IMR-90 (cell line): ENCODE data around the gene TMX3. TPM values are rescaled to one million over a fixed set of nuclear protein-coding genes. Genes with fewer than 3 reads are reported as not detected.

ENCODE experiments used
- ATAC-seq: fragments of 200-7000 bp; cut with Tn5 transposase; 2 replicates; pipeline ENCODE4 v1.9.1; 2020; ENCODE audit warnings: low read depth, mild to moderate bottlenecking, moderate library complexity
- BruUV-seq: library from RNA; stranded (reverse); fragments of 400-500 nt; replicated peaks from 2 replicates; lab custom pipeline; 2021; lab: Mats Ljungman, UMichigan
- CTCF ChIA-PET: fragments of 300-600 bp; formaldehyde crosslinking; extraction: SDS; loops from one replicate; lab custom pipeline; 2021; ENCODE audit warnings: antibody characterized with exemption; lab: Yijun Ruan, JAX
- POLR2A ChIA-PET: fragments of 300-600 bp; sonication (Branson Sonifier 250); formaldehyde crosslinking; loops from one replicate; lab custom pipeline; 2022; ENCODE audit warnings: antibody characterized with exemption; ENCODE audit not compliant: unreplicated experiment; lab: Charles Lee
- DNase-seq: peaks from one replicate; pipeline ENCODE4 v3.0.0; 2013
- H2AFZ ChIP-seq: replicated peaks from 2 replicates; pipeline ENCODE3; 2013; ENCODE audit warnings: low read length, mild to moderate bottlenecking; ENCODE audit not compliant: poor library complexity
- H2AK5ac ChIP-seq: 2 replicates; pipeline ENCODE4 v1.6.1; 2013; ENCODE audit warnings: low read depth, low read length, inconsistent platforms
- H2AK9ac ChIP-seq: replicated peaks from 2 replicates; pipeline ENCODE3; 2013; ENCODE audit warnings: mild to moderate bottlenecking, low read depth, low read length, moderate library complexity; ENCODE audit not compliant: poor library complexity
- H2BK120ac ChIP-seq: 2 replicates; pipeline ENCODE4 v1.6.1; 2013; ENCODE audit warnings: low read depth, low read length, inconsistent platforms
- H2BK15ac ChIP-seq: 3 replicates; pipeline ENCODE4 v1.6.1; 2013; ENCODE audit warnings: low read depth, low read length, inconsistent platforms
- H2BK20ac ChIP-seq: 2 replicates; pipeline ENCODE4 v1.6.1; 2013; ENCODE audit warnings: low read depth, mild to moderate bottlenecking, inconsistent platforms, low read length, moderate library complexity
- H2BK5ac ChIP-seq: 2 replicates; pipeline ENCODE4 v1.6.1; 2013; ENCODE audit warnings: mild to moderate bottlenecking, low read depth, low read length, inconsistent platforms; ENCODE audit not compliant: poor library complexity, severe bottlenecking
- H3K14ac ChIP-seq: replicated peaks from 2 replicates; pipeline ENCODE4 v1.6.1; 2013; ENCODE audit warnings: low read depth, low read length, inconsistent platforms
- H3K18ac ChIP-seq: 2 replicates; pipeline ENCODE4 v1.6.1; 2013; ENCODE audit warnings: low read depth, low read length, control low read depth
- H3K23ac ChIP-seq: 2 replicates; pipeline ENCODE4 v1.6.1; 2013; ENCODE audit warnings: low read depth, low read length, inconsistent platforms
- H3K27ac ChIP-seq: 2 replicates; pipeline ENCODE4 v1.5.1; 2013; ENCODE audit warnings: mild to moderate bottlenecking, control low read depth, low read length; ENCODE audit not compliant: insufficient read depth
- H3K27me3 ChIP-seq: 2 replicates; pipeline ENCODE4 v1.6.1; 2013; ENCODE audit warnings: low read length; ENCODE audit not compliant: control insufficient read depth, insufficient read depth
- H3K36me3 ChIP-seq: 2 replicates; pipeline ENCODE4 v1.6.1; 2013; ENCODE audit warnings: low read length, mixed read lengths; ENCODE audit not compliant: control insufficient read depth, insufficient read depth
- H3K4ac ChIP-seq: 2 replicates; pipeline ENCODE4 v1.6.1; 2013; ENCODE audit warnings: low read depth, low read length, inconsistent platforms
- H3K4me1 ChIP-seq: 2 replicates; pipeline ENCODE4 v1.6.1; 2013; ENCODE audit warnings: low read length, mixed read lengths; ENCODE audit not compliant: control insufficient read depth, insufficient read depth
- H3K4me2 ChIP-seq: 2 replicates; pipeline ENCODE4 v1.6.1; 2013; ENCODE audit warnings: low read depth, mild to moderate bottlenecking, control low read depth, low read length, moderate library complexity
- H3K4me3 ChIP-seq: 2 replicates; pipeline ENCODE4 v1.5.1; 2013; ENCODE audit warnings: low read depth, mild to moderate bottlenecking, control low read depth, low read length, moderate library complexity; ENCODE audit not compliant: insufficient read depth
- H3K56ac ChIP-seq: 2 replicates; pipeline ENCODE4 v1.6.1; 2013; ENCODE audit warnings: low read length, inconsistent platforms; ENCODE audit not compliant: insufficient read depth; ENCODE audit errors: extremely low read depth
- H3K79me1 ChIP-seq, 2 experiments: 2 replicates each; pipeline ENCODE4 v1.6.1; 2013; ENCODE audit warnings: low read length in 2 of 2, inconsistent platforms in 1 of 2, low read depth in 1 of 2
- H3K9ac ChIP-seq: 2 replicates; pipeline ENCODE4 v1.6.1; 2013; ENCODE audit warnings: low read depth, low read length, control low read depth
- H3K9me1 ChIP-seq: 2 replicates; pipeline ENCODE4 v1.6.1; 2013; ENCODE audit warnings: low read length, inconsistent platforms; ENCODE audit not compliant: insufficient read depth
- H3K9me3 ChIP-seq: 2 replicates; pipeline ENCODE4 v1.6.1; 2013; ENCODE audit warnings: low read length; ENCODE audit not compliant: control insufficient read depth, insufficient read depth
- H4K20me1 ChIP-seq: 2 replicates; pipeline ENCODE4 v1.6.1; 2013; ENCODE audit warnings: low read length, inconsistent platforms; ENCODE audit not compliant: insufficient read depth
- H4K5ac ChIP-seq: 2 replicates; pipeline ENCODE4 v1.6.1; 2013; ENCODE audit warnings: mild to moderate bottlenecking, low read depth, low read length, control low read depth
- H4K8ac ChIP-seq, 2 experiments: 2 replicates each; pipeline ENCODE4 v1.6.1; 2013; ENCODE audit warnings: low read depth in 2 of 2, low read length in 2 of 2, control low read depth in 1 of 2, inconsistent platforms in 1 of 2
- H4K91ac ChIP-seq: 2 replicates; pipeline ENCODE4 v1.6.1; 2013; ENCODE audit warnings: low read depth, low read length, inconsistent platforms; ENCODE audit not compliant: insufficient read depth
- BHLHE40 ChIP-seq: fragments of 150-350 bp; IDR thresholded peaks from 2 replicates; pipeline ENCODE4 v1.6.1; 2016; ENCODE audit warnings: mild to moderate bottlenecking, low read depth, low read length
- CHD1 ChIP-seq: IDR thresholded peaks from 2 replicates; pipeline ENCODE4 v1.6.1; 2012; ENCODE audit warnings: low read depth, low read length, improper control_type of control experiment
- FOS ChIP-seq: fragments of 150-350 bp; IDR thresholded peaks from 2 replicates; pipeline ENCODE4 v1.6.1; 2016; ENCODE audit warnings: low read depth, low read length
- MAZ ChIP-seq: IDR thresholded peaks from 2 replicates; pipeline ENCODE4 v1.6.1; 2012; ENCODE audit warnings: low read depth, mild to moderate bottlenecking, low read length, improper control_type of control experiment, moderate library complexity, borderline replicate concordance
- MXI1 ChIP-seq: IDR thresholded peaks from 2 replicates; pipeline ENCODE4 v1.6.1; 2012; ENCODE audit warnings: low read depth, mild to moderate bottlenecking, low read length, moderate library complexity, borderline replicate concordance
- NFE2L2 ChIP-seq: fragments of 150-350 bp; IDR thresholded peaks from 2 replicates; pipeline ENCODE4 v1.6.1; 2016; ENCODE audit warnings: low read depth, mild to moderate bottlenecking, low read length
- POLR2A ChIP-seq: IDR thresholded peaks from 2 replicates; pipeline ENCODE4 v1.6.1; 2012; ENCODE audit warnings: mild to moderate bottlenecking, low read depth, low read length
- RAD21 ChIP-seq: IDR thresholded peaks from 2 replicates; pipeline ENCODE4 v1.6.1; 2012; ENCODE audit warnings: low read length, improper control_type of control experiment
- RCOR1 ChIP-seq: IDR thresholded peaks from 2 replicates; pipeline ENCODE4 v1.6.1; 2012; ENCODE audit warnings: mild to moderate bottlenecking, low read length, improper control_type of control experiment; ENCODE audit not compliant: insufficient replicate concordance
- RFX5 ChIP-seq: IDR thresholded peaks from 2 replicates; pipeline ENCODE4 v1.8.0; 2012; ENCODE audit warnings: low read depth, mild to moderate bottlenecking, low read length, moderate library complexity
- SMC3 ChIP-seq: fragments of 150-350 bp; IDR thresholded peaks from 2 replicates; pipeline ENCODE4 v1.6.1; 2016; ENCODE audit warnings: low read depth, mild to moderate bottlenecking, antibody characterized with exemption, low read length, moderate library complexity
- WGBS, 2 experiments: methylation state at CpG; one replicate each; pipeline versions ENCODE4 v1.1.5 to v1.1.7; 2013; ENCODE audit warnings: missing lambda C conversion rate in 2 of 2; ENCODE audit not compliant: insufficient read length in 1 of 2; ENCODE audit errors: extremely low coverage in 2 of 2; 5-methylcytosine and 5-hydroxymethylcytosine counted together
- dilution Hi-C: fragments of 300-500 bp; cut with HindIII; formaldehyde crosslinking; loops from one replicate; pipeline ENCODE4 v1.14.3; 2018; ENCODE audit warnings: low sequenced_read_pairs; ENCODE audit not compliant: unreplicated experiment
- in situ Hi-C: fragments of 300-500 bp; cut with MboI; formaldehyde crosslinking; loops from 3 replicates; pipeline ENCODE4 v1.14.3; 2019; ENCODE audit warnings: low sequenced_read_pairs, inconsistent platforms, mixed read lengths
- intact Hi-C: fragments of 100-400 bp; cut with micrococcal nuclease; formaldehyde crosslinking; loops from 2 replicates; pipeline ENCODE4 v1.10.0; 2022
- polyA plus RNA-seq, 3 experiments: library from polyadenylated mRNA; depleted of rRNA; stranded (reverse); fragments of >200 nt; gene quantifications; 2 replicates each; pipeline ENCODE4 v1.2.3, GENCODE V29; 2012; ENCODE audit warnings: low replicate concordance in 1 of 3
- total RNA-seq: library from RNA; depleted of rRNA; stranded (reverse); fragments of >200 nt; gene quantifications from 2 replicates; pipeline ENCODE4 v1.2.3, GENCODE V29; 2012
- TF ChIP-seq, protein P1 (sequence below): conservative IDR thresholded peaks from 2 replicates; pipeline ENCODE4 v1.5.1; 2012; ENCODE audit warnings: mild to moderate bottlenecking, low read depth, low read length, improper control_type of control experiment
- TF ChIP-seq, protein P2 (sequence below): fragments of 150-350 bp; IDR thresholded peaks from 2 replicates; pipeline ENCODE4 v1.6.1; 2017; ENCODE audit warnings: mild to moderate bottlenecking, antibody characterized with exemption, low read length, low read depth
- TF ChIP-seq, protein P3 (sequence below): fragments of 150-350 bp; IDR thresholded peaks from 2 replicates; pipeline ENCODE4 v1.6.1; 2016; ENCODE audit warnings: low read depth, mild to moderate bottlenecking, low read length, moderate library complexity, borderline replicate concordance

Gene TMX3
- total and polyA plus RNA-seq, 2 of the 4 experiments (the other 2 are of a cell fraction), result 22.8 to 50.5 TPM

DNA sequence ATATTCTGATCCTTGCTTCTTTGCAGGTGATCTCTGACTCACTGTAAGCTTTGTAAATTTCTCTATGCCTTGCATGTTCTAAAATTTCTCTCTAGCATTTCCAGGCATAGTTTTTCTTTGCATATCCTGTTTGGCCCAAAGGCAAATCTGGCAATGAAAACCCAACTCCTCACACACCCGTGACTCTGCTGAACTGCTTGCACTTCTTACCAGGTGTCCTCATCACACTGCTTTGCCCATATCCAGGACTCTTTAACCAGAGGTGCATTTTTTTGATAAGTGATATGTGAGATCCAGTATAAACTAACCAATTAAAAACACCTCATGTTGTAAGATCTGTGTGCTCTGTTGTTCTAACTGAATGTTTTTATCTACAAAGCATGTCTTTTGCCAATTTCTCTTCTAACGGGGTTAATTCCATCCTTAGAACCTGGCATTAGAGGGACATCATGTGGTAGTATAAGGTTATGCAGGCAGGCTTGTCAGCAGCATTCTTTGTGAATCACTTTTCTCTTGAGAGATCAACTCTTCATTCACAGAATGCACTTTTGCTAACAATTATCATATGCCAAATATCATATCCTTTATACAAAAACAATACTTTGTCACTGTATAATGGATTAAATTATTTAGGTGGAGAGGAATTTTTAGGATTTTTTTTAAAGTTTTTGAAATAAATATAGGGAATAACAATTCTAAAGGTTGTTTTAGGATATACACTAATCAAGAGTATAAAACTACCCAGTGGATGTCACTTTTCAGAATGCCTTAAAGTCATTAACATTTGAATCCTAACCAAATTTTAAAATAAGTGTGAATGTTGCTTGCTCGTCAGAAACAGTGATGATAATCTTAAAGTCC, 20.8 kb upstream of the TMX3 start:
- Histone ChIP-seq H3K36me3 (no peaks in the 10 kb centered on the region), H2BK120ac (peak overlapping the region; percentile 78), H3K23ac (no peak overlapping the region), H4K8ac (peak overlapping the region in 1 of 2 experiments; percentile 62; a peak in 1 of 4 replicates), H2AFZ (no peak overlapping the region), H3K4me3 (no peak overlapping the region), H3K79me1 (no peaks in the 10 kb centered on the region), H3K9ac (no peak overlapping the region), H3K14ac (0 out of 2 replicates have a peak overlapping the region, but pooled peaks have one; percentile 12), H2BK20ac (peak overlapping the region; percentile 35; the same call in 1 of the 2 replicates), H4K91ac (no peak overlapping the region), H4K5ac (no peak overlapping the region), H3K4ac (peak overlapping the region; percentile 72), H3K4me2 (peak overlapping the region; percentile 20), H3K18ac (no peak overlapping the region), H2BK5ac (peak overlapping the region; percentile 17), H3K27ac (no peak overlapping the region), H3K27me3 (no peaks in the 10 kb centered on the region), H4K20me1 (no peaks in the 10 kb centered on the region), H2AK9ac (no peak overlapping the region), H3K56ac (0 out of 2 replicates have a peak overlapping the region, but pooled peaks have one; percentile 57), H3K9me1 (no peaks in the 10 kb centered on the region), H3K4me1 (no peaks in the 10 kb centered on the region), H2AK5ac (no peak overlapping the region), H3K9me3 (no peaks in the 10 kb centered on the region), H2BK15ac (no peak overlapping the region)
- ChIA-PET CTCF (no interaction called here), POLR2A (no interaction called here)
- intact Hi-C loops (loop anchor here (1.0 to 10.0 kb wide), 5 partner anchors 107 to 1631 kb away; partner anchors contain the start of gene DSEL), dilution Hi-C loops (no loop called here), in situ Hi-C loops (no loop called here)
- no CpG with 5 or more reads among the region's 3 CpGs for WGBS, 2 experiments
- BruUV-seq, result no TSS peak
- ATAC-seq, result peak; percentile 94
- DNase-seq, result peak; percentile 74
- TF ChIP-seq MXI1 (no peak), NFE2L2 (no peak), CHD1 (no peak), MAZ (no peak), RAD21 (peak; percentile 90), SMC3 (peak; percentile 79), POLR2A (no peak), BHLHE40 (no peak), RFX5 (no peak), FOS (no peak), RCOR1 (no peak)
- TF ChIP-seq, protein P1, sequence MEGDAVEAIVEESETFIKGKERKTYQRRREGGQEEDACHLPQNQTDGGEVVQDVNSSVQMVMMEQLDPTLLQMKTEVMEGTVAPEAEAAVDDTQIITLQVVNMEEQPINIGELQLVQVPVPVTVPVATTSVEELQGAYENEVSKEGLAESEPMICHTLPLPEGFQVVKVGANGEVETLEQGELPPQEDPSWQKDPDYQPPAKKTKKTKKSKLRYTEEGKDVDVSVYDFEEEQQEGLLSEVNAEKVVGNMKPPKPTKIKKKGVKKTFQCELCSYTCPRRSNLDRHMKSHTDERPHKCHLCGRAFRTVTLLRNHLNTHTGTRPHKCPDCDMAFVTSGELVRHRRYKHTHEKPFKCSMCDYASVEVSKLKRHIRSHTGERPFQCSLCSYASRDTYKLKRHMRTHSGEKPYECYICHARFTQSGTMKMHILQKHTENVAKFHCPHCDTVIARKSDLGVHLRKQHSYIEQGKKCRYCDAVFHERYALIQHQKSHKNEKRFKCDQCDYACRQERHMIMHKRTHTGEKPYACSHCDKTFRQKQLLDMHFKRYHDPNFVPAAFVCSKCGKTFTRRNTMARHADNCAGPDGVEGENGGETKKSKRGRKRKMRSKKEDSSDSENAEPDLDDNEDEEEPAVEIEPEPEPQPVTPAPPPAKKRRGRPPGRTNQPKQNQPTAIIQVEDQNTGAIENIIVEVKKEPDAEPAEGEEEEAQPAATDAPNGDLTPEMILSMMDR, result peak; percentile 83
- TF ChIP-seq, protein P2, sequence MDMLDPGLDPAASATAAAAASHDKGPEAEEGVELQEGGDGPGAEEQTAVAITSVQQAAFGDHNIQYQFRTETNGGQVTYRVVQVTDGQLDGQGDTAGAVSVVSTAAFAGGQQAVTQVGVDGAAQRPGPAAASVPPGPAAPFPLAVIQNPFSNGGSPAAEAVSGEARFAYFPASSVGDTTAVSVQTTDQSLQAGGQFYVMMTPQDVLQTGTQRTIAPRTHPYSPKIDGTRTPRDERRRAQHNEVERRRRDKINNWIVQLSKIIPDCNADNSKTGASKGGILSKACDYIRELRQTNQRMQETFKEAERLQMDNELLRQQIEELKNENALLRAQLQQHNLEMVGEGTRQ, result no peak
- TF ChIP-seq, protein P3, sequence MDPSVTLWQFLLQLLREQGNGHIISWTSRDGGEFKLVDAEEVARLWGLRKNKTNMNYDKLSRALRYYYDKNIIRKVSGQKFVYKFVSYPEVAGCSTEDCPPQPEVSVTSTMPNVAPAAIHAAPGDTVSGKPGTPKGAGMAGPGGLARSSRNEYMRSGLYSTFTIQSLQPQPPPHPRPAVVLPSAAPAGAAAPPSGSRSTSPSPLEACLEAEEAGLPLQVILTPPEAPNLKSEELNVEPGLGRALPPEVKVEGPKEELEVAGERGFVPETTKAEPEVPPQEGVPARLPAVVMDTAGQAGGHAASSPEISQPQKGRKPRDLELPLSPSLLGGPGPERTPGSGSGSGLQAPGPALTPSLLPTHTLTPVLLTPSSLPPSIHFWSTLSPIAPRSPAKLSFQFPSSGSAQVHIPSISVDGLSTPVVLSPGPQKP, result no peak
